GM18520 (cell line): ENCODE results near the gene NFATC2IP.
"Not testable (repeated sequence)": the region's sequence is repeated elsewhere in the genome, so short reads cannot be mapped to it uniquely, and the experiment has no call there.

Experiments used
- ATAC-seq: cut with Tn5 transposase; IDR thresholded peaks from one replicate; pipeline ENCODE4 v1.9.1; 2021; ENCODE audit not compliant: unreplicated experiment

NFATC2IP gene

GRCh38 chr16:28990375-28991040 lies 39.8 kb downstream of the NFATC2IP start:
- no peak for ATAC-seq

GRCh38 chr16:28991687-28992086 lies 41.0 kb downstream of the NFATC2IP start:
- ATAC-seq = no peak

GRCh38 chr16:28992496-28992895 lies 41.8 kb downstream of the NFATC2IP start:
- no peak for ATAC-seq

- ATAC-seq = no peak
Observed at GRCh38 chr16:28998837-28999236, 48.1 kb downstream of the NFATC2IP start.

GRCh38 chr16:28999577-28999976 lies 48.8 kb downstream of the NFATC2IP start:
- ATAC-seq = no peak

- no peak for ATAC-seq
Observed at GRCh38 chr16:29000019-29000418, 49.3 kb downstream of the NFATC2IP start.

GRCh38 chr16:29004496-29005139 lies 53.9 kb downstream of the NFATC2IP start:
- ATAC-seq = not testable (repeated sequence)

- ATAC-seq = no peak
Observed at GRCh38 chr16:29007730-29008593, 57.2 kb downstream of the NFATC2IP start.

GRCh38 chr16:29009050-29009837 lies 58.5 kb downstream of the NFATC2IP start:
- ATAC-seq = no peak

GRCh38 chr16:29009838-29010166 lies 59.1 kb downstream of the NFATC2IP start:
- ATAC-seq = no peak

- no peak for ATAC-seq
Observed at GRCh38 chr16:29011112-29011511, 60.4 kb downstream of the NFATC2IP start.

GRCh38 chr16:29011851-29012250 lies 61.1 kb downstream of the NFATC2IP start:
- ATAC-seq = no peak

GRCh38 chr16:29012913-29013553 lies 62.3 kb downstream of the NFATC2IP start:
- no peak for ATAC-seq

GRCh38 chr16:29014561-29015069 lies 63.9 kb downstream of the NFATC2IP start:
- no peak for ATAC-seq
